Measurements from ENCODE around the gene MAGEF1. TPM values are rescaled to one million over a fixed set of nuclear protein-coding genes. Genes with fewer than 3 reads are reported as not detected.

Gene MAGEF1
- total and polyA plus RNA-seq, 2 experiments from 2014 or later = 66.5 to 88.7 TPM

DNA sequence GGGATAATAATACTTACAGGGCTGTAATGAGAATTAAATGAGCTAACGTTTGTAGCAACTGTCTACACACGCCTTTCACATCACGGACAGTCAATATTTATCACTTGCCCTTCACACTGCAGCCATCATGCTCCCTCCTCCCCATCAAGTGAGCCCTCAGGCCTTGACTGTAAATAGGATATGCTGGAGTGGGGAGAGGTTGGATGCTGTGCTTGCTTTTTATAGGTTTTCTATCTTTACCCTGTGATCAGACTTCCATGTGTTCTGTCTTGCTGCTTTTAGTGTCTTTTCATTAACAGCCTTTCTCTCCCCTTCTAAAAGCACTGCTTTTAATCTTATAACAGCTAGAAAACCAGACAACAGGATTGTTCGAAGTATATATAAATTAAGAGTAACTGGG lies 12.8 kb upstream of the MAGEF1 start:
- Histone ChIP-seq H3K27ac (ENCODE audit: low read depth) (no peak overlapping the region), H4K20me1 (replicated peaks; ENCODE audit: insufficient read depth) (no peaks in the 10 kb centered on the region), H2AFZ (no peak overlapping the region), H3K4me1 (ENCODE audit: insufficient read depth) (no peaks in the 10 kb centered on the region), H3K9me2 (ENCODE audit: insufficient read depth) (no peaks in the 10 kb centered on the region), H3K79me2 (replicated peaks; ENCODE audit: insufficient read depth) (no peaks in the 10 kb centered on the region), H3K4me2 (no peak overlapping the region), H3K36me3 (ENCODE audit: insufficient read depth) (no peaks in the 10 kb centered on the region), H3K27me3 (ENCODE audit: insufficient read depth) (no peaks in the 10 kb centered on the region), H3K4me3 (no peak overlapping the region), H3F3A (replicated peaks; ENCODE audit: low read depth) (no peaks in the 10 kb centered on the region)
- ATAC-seq = no peak
- no peaks in the 10 kb centered on the region for H3K36me3 Mint-ChIP-seq (ENCODE audit: low read depth)
- TF ChIP-seq, protein P1, sequence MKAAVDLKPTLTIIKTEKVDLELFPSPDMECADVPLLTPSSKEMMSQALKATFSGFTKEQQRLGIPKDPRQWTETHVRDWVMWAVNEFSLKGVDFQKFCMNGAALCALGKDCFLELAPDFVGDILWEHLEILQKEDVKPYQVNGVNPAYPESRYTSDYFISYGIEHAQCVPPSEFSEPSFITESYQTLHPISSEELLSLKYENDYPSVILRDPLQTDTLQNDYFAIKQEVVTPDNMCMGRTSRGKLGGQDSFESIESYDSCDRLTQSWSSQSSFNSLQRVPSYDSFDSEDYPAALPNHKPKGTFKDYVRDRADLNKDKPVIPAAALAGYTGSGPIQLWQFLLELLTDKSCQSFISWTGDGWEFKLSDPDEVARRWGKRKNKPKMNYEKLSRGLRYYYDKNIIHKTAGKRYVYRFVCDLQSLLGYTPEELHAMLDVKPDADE (IDR thresholded peaks at IDR 0.05) = no peak
- TF ChIP-seq POLR2AphosphoS5 (IDR thresholded peaks at IDR 0.05; ENCODE audit: low read depth) (no peak), ZNF114 (CRISPR knock-in tag; IDR thresholded peaks at IDR 0.05) (no peak), JUNB (IDR thresholded peaks at IDR 0.05; ENCODE audit: unreplicated experiment) (no peak), STAT1 (IDR thresholded peaks at IDR 0.05; ENCODE audit: unreplicated experiment) (no peak), EZH2 (IDR thresholded peaks at IDR 0.05; ENCODE audit: low read depth, unreplicated experiment) (no peak), ZNF331 (CRISPR knock-in tag; IDR thresholded peaks at IDR 0.05; ENCODE audit: low read depth) (no peak), EZH2phosphoT487 (IDR thresholded peaks at IDR 0.05; ENCODE audit: unreplicated experiment) (no peak), CREB1 (CRISPR knock-in tag; IDR thresholded peaks at IDR 0.05; ENCODE audit: low read depth) (no peak), NANOG (IDR thresholded peaks at IDR 0.05; ENCODE audit: borderline replicate concordance) (no peak)
- TF ChIP-seq, protein P2, sequence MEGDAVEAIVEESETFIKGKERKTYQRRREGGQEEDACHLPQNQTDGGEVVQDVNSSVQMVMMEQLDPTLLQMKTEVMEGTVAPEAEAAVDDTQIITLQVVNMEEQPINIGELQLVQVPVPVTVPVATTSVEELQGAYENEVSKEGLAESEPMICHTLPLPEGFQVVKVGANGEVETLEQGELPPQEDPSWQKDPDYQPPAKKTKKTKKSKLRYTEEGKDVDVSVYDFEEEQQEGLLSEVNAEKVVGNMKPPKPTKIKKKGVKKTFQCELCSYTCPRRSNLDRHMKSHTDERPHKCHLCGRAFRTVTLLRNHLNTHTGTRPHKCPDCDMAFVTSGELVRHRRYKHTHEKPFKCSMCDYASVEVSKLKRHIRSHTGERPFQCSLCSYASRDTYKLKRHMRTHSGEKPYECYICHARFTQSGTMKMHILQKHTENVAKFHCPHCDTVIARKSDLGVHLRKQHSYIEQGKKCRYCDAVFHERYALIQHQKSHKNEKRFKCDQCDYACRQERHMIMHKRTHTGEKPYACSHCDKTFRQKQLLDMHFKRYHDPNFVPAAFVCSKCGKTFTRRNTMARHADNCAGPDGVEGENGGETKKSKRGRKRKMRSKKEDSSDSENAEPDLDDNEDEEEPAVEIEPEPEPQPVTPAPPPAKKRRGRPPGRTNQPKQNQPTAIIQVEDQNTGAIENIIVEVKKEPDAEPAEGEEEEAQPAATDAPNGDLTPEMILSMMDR (conservative IDR thresholded peaks at IDR 0.05; ENCODE audit: low read depth in 2 of 2) = no peak
- TF ChIP-seq, protein P3, sequence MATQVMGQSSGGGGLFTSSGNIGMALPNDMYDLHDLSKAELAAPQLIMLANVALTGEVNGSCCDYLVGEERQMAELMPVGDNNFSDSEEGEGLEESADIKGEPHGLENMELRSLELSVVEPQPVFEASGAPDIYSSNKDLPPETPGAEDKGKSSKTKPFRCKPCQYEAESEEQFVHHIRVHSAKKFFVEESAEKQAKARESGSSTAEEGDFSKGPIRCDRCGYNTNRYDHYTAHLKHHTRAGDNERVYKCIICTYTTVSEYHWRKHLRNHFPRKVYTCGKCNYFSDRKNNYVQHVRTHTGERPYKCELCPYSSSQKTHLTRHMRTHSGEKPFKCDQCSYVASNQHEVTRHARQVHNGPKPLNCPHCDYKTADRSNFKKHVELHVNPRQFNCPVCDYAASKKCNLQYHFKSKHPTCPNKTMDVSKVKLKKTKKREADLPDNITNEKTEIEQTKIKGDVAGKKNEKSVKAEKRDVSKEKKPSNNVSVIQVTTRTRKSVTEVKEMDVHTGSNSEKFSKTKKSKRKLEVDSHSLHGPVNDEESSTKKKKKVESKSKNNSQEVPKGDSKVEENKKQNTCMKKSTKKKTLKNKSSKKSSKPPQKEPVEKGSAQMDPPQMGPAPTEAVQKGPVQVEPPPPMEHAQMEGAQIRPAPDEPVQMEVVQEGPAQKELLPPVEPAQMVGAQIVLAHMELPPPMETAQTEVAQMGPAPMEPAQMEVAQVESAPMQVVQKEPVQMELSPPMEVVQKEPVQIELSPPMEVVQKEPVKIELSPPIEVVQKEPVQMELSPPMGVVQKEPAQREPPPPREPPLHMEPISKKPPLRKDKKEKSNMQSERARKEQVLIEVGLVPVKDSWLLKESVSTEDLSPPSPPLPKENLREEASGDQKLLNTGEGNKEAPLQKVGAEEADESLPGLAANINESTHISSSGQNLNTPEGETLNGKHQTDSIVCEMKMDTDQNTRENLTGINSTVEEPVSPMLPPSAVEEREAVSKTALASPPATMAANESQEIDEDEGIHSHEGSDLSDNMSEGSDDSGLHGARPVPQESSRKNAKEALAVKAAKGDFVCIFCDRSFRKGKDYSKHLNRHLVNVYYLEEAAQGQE (IDR thresholded peaks at IDR 0.05; ENCODE audit: unreplicated experiment) = no peak
- TF ChIP-seq, protein P4, sequence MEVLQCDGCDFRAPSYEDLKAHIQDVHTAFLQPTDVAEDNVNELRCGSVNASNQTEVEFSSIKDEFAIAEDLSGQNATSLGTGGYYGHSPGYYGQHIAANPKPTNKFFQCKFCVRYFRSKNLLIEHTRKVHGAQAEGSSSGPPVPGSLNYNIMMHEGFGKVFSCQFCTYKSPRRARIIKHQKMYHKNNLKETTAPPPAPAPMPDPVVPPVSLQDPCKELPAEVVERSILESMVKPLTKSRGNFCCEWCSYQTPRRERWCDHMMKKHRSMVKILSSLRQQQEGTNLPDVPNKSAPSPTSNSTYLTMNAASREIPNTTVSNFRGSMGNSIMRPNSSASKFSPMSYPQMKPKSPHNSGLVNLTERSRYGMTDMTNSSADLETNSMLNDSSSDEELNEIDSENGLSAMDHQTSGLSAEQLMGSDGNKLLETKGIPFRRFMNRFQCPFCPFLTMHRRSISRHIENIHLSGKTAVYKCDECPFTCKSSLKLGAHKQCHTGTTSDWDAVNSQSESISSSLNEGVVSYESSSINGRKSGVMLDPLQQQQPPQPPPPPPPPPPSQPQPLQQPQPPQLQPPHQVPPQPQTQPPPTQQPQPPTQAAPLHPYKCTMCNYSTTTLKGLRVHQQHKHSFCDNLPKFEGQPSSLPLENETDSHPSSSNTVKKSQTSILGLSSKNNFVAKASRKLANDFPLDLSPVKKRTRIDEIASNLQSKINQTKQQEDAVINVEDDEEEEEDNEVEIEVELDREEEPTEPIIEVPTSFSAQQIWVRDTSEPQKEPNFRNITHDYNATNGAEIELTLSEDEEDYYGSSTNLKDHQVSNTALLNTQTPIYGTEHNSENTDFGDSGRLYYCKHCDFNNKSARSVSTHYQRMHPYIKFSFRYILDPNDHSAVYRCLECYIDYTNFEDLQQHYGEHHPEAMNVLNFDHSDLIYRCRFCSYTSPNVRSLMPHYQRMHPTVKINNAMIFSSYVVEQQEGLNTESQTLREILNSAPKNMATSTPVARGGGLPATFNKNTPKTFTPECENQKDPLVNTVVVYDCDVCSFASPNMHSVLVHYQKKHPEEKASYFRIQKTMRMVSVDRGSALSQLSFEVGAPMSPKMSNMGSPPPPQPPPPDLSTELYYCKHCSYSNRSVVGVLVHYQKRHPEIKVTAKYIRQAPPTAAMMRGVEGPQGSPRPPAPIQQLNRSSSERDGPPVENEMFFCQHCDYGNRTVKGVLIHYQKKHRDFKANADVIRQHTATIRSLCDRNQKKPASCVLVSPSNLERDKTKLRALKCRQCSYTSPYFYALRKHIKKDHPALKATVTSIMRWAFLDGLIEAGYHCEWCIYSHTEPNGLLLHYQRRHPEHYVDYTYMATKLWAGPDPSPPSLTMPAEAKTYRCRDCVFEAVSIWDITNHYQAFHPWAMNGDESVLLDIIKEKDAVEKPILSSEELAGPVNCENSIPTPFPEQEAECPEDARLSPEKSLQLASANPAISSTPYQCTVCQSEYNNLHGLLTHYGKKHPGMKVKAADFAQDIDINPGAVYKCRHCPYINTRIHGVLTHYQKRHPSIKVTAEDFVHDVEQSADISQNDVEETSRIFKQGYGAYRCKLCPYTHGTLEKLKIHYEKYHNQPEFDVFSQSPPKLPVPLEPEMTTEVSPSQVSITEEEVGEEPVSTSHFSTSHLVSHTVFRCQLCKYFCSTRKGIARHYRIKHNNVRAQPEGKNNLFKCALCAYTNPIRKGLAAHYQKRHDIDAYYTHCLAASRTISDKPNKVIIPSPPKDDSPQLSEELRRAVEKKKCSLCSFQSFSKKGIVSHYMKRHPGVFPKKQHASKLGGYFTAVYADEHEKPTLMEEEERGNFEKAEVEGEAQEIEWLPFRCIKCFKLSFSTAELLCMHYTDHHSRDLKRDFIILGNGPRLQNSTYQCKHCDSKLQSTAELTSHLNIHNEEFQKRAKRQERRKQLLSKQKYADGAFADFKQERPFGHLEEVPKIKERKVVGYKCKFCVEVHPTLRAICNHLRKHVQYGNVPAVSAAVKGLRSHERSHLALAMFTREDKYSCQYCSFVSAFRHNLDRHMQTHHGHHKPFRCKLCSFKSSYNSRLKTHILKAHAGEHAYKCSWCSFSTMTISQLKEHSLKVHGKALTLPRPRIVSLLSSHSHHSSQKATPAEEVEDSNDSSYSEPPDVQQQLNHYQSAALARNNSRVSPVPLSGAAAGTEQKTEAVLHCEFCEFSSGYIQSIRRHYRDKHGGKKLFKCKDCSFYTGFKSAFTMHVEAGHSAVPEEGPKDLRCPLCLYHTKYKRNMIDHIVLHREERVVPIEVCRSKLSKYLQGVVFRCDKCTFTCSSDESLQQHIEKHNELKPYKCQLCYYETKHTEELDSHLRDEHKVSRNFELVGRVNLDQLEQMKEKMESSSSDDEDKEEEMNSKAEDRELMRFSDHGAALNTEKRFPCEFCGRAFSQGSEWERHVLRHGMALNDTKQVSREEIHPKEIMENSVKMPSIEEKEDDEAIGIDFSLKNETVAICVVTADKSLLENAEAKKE (CRISPR knock-in tag; IDR thresholded peaks at IDR 0.05) = no peak
- no peak overlapping the region for H3K27ac Mint-ChIP-seq
- peaks cover 11% of the 10 kb centered on the region; the same call in 2 of the 3 replicates for H3K4me1 Mint-ChIP-seq
- H3K27me3 Mint-ChIP-seq (ENCODE audit: insufficient read depth, low read depth, poor library complexity) = peaks cover 2% of the 10 kb centered on the region
- H3K4me3 Mint-ChIP-seq = no peak overlapping the region
- no peaks in the 10 kb centered on the region for H3K9me3 Mint-ChIP-seq
- DNase-seq (ENCODE audit: low spot score) = no peak
